ENCODE measurements around the gene MDH1. TPM values are rescaled to one million over a fixed set of nuclear protein-coding genes. Genes with fewer than 3 reads are reported as not detected.

MDH1 gene
- total RNA-seq, 3 donors from 2014 or later (not counting 1 experiment from before 2014, with no cell fraction given), result 62.0 to 85.3 (median 71.3) TPM

DNA sequence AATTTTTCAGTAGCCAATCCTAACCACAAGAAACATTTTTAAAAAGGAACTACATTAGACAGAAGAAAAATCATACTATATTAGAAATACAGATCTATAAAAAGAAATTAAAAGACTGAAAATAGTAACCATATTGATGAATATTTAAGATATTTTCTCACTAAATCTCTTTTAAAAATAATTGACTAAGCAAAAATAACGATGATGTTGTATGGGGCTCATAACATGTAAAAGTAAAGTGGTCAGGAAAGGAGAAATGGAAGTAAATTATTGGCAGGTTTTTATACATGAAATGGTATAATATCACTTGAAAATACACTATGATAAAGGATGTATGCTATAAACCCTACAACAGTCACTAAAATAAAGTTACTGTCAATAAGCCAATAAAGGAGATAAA lies 5.9 kb upstream of the MDH1 start:
- Mint-ChIP-seq H3K4me3 (no peak overlapping the region), H3K27ac (no peak overlapping the region), H3K9me3 (no peaks in the 10 kb centered on the region), H3K36me3 (no peaks in the 10 kb centered on the region), H3K27me3 (ENCODE audit: low read depth in 2 of 2) (no peaks in the 10 kb centered on the region), H3K4me1 (peaks cover 23 to 27% of the 10 kb centered on the region in 2 donors)
- Histone ChIP-seq H3K9me3 (ENCODE audit: control insufficient read depth, insufficient read depth, low read length) (no peaks in the 10 kb centered on the region), H3K36me3 (ENCODE audit: control insufficient read depth, insufficient read depth, low read length) (no peaks in the 10 kb centered on the region), H3K27ac (ENCODE audit: low read length) (no peak overlapping the region), H3K4me3 (ENCODE audit: low read length) (no peak overlapping the region), H3K27me3 (ENCODE audit: control insufficient read depth, insufficient read depth, low read length) (no peaks in the 10 kb centered on the region), H3K4me1 (ENCODE audit: control insufficient read depth, insufficient read depth, low read length) (peaks cover 3% of the 10 kb centered on the region)
- no CpG with 5 or more reads among the region's 1 CpG for WGBS (ENCODE audit: insufficient coverage)
- TF ChIP-seq, protein P1, sequence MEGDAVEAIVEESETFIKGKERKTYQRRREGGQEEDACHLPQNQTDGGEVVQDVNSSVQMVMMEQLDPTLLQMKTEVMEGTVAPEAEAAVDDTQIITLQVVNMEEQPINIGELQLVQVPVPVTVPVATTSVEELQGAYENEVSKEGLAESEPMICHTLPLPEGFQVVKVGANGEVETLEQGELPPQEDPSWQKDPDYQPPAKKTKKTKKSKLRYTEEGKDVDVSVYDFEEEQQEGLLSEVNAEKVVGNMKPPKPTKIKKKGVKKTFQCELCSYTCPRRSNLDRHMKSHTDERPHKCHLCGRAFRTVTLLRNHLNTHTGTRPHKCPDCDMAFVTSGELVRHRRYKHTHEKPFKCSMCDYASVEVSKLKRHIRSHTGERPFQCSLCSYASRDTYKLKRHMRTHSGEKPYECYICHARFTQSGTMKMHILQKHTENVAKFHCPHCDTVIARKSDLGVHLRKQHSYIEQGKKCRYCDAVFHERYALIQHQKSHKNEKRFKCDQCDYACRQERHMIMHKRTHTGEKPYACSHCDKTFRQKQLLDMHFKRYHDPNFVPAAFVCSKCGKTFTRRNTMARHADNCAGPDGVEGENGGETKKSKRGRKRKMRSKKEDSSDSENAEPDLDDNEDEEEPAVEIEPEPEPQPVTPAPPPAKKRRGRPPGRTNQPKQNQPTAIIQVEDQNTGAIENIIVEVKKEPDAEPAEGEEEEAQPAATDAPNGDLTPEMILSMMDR (IDR thresholded peaks at IDR 0.05), result no peak
- intact Hi-C loops (cut with micrococcal nuclease), result loop anchor here (10.0 kb wide), 1 partner anchor 878 kb away; the partner anchor contains the start of gene EHBP1
- no peak for DNase-seq
- no peak for ATAC-seq

GRCh38 chr2:63587814-63588384 lies 864 bp upstream of the MDH1 start:
- WGBS (ENCODE audit: insufficient coverage), result under 1% methylated on average over 32 of the region's 33 CpGs
- DNase-seq, result no peak
- Mint-ChIP-seq H3K27me3 (ENCODE audit: low read depth in 2 of 2) (no peaks in the 10 kb centered on the region), H3K36me3 (no peaks in the 10 kb centered on the region), H3K9me3 (no peaks in the 10 kb centered on the region), H3K4me3 (peak overlapping the region; percentile 100), H3K27ac (peak overlapping the region; percentile 98 to 99), H3K4me1 (peaks cover 46 to 50% of the 10 kb centered on the region in 2 donors)
- H3K36me3 ChIP-seq (ENCODE audit: control insufficient read depth, insufficient read depth, low read length), result no peaks in the 10 kb centered on the region
- H3K4me3 ChIP-seq (ENCODE audit: low read length), result peak overlapping the region; percentile 76
- H3K27ac ChIP-seq (ENCODE audit: low read length), result peak overlapping the region; percentile 73
- no peaks in the 10 kb centered on the region for H3K9me3 ChIP-seq (ENCODE audit: control insufficient read depth, insufficient read depth, low read length)
- TF ChIP-seq, protein P1 (IDR thresholded peaks at IDR 0.05), result no peak
- H3K27me3 ChIP-seq (ENCODE audit: control insufficient read depth, insufficient read depth, low read length), result no peaks in the 10 kb centered on the region
- intact Hi-C loops (cut with micrococcal nuclease), result loop anchor here (1.0 to 10.0 kb wide), 5 partner anchors 253 to 1543 kb away; partner anchors contain the start of genes EHBP1, PELI1, RAB1A and UGP2
- ATAC-seq, result no peak
- peaks cover 8% of the 10 kb centered on the region for H3K4me1 ChIP-seq (ENCODE audit: control insufficient read depth, insufficient read depth, low read length)

DNA sequence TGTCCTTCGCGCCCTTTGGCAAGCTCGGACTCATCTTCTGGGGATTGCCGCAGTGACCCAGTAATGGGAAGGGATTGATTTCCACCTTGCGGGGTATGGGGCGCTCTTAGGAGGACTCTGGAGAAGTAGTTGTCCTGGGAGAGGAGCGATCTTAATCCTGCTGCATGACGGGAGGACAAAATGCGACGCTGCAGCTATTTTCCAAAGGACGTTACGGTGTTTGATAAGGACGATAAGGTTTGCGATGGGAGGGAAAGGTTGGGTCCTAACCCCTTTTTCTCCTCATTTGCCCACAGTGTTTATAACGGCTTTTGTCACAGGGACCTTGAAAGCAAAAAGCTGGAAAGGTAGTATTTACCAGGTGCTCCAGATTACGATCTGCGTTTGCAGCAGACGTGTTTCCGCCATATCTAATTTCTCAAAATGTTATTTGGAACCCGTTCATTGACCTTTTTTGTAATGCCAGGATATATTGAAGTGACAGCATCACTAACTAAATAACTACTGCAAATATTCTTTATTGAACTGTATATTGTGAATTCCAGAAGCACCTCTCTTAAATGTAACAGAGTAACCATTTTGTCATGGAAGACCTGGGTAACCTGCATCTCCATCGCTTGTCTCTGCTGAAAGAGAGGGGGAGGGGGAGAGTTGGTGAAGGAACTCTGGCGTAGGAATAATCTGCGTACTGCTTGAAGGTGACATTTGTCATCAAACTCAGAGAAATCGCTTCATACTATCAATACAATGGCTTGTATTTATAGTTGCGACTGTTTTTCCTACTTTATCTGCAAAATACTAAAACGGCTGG lies 590 bp downstream of the MDH1 start:
- peak overlapping the region; percentile 100 for H3K4me3 Mint-ChIP-seq
- Histone ChIP-seq H3K4me3 (ENCODE audit: low read length) (peak overlapping the region; percentile 76), H3K36me3 (ENCODE audit: control insufficient read depth, insufficient read depth, low read length) (peaks cover 3% of the 10 kb centered on the region), H3K27me3 (ENCODE audit: control insufficient read depth, insufficient read depth, low read length) (no peaks in the 10 kb centered on the region), H3K4me1 (ENCODE audit: control insufficient read depth, insufficient read depth, low read length) (peaks cover 8% of the 10 kb centered on the region), H3K9me3 (ENCODE audit: control insufficient read depth, insufficient read depth, low read length) (no peaks in the 10 kb centered on the region), H3K27ac (ENCODE audit: low read length) (peak overlapping the region; percentile 73)
- H3K27me3 Mint-ChIP-seq (ENCODE audit: low read depth in 2 of 2), result no peaks in the 10 kb centered on the region
- H3K36me3 Mint-ChIP-seq, result no peaks in the 10 kb centered on the region
- ATAC-seq, result peak in 1 of 3 donors; percentile 0
- intact Hi-C loops (cut with micrococcal nuclease), result loop anchor here (2.0 to 10.0 kb wide), 4 partner anchors 299 to 1541 kb away; partner anchors contain the start of genes EHBP1, PELI1 and RAB1A
- WGBS (ENCODE audit: insufficient coverage), result 5% methylated on average over 22 of the region's 26 CpGs
- no peaks in the 10 kb centered on the region for H3K9me3 Mint-ChIP-seq
- peaks cover 53 to 54% of the 10 kb centered on the region in 2 donors for H3K4me1 Mint-ChIP-seq
- DNase-seq, result peak in 1 of 2 donors; percentile 27
- TF ChIP-seq, protein P1 (IDR thresholded peaks at IDR 0.05), result no peak
- H3K27ac Mint-ChIP-seq, result peak overlapping the region; percentile 98 to 99
